ENCODE data around the gene FBXL2. TPM values are rescaled to one million over a fixed set of nuclear protein-coding genes. Genes with fewer than 3 reads are reported as not detected.
"Not testable (repeated sequence)": the region's sequence is repeated elsewhere in the genome, so short reads cannot be mapped to it uniquely, and the experiment has no call there.

The FBXL2 gene
- polyA plus RNA-seq, 4 donors = 26.4 to 33.3 (median 31.7) TPM

GRCh38 chr3:33425453-33425852, 148.2 kb downstream of the FBXL2 start:
- DNase-seq (ENCODE audit: low read depth in 4 of 4, low spot score in 3 of 4) = no peak

GRCh38 chr3:33426068-33426467, 148.8 kb downstream of the FBXL2 start:
- no peak for DNase-seq (ENCODE audit: low read depth in 4 of 4, low spot score in 3 of 4)

- DNase-seq (ENCODE audit: low read depth in 4 of 4, low spot score in 3 of 4) = no peak
Measured at GRCh38 chr3:33426630-33427317, 149.5 kb downstream of the FBXL2 start.

GRCh38 chr3:33428734-33429133, 151.5 kb downstream of the FBXL2 start:
- no peak for DNase-seq (ENCODE audit: low read depth in 4 of 4, low spot score in 3 of 4)

GRCh38 chr3:33429306-33429705, 152.1 kb downstream of the FBXL2 start:
- not testable (repeated sequence) for DNase-seq (ENCODE audit: low read depth in 4 of 4, low spot score in 3 of 4)

- no peak for DNase-seq (ENCODE audit: low read depth in 4 of 4, low spot score in 3 of 4)
Measured at GRCh38 chr3:33430061-33430460, 152.8 kb downstream of the FBXL2 start.

- no peak for DNase-seq (ENCODE audit: low read depth in 4 of 4, low spot score in 3 of 4)
Measured at GRCh38 chr3:33430571-33430970, 153.3 kb downstream of the FBXL2 start.

- no peak for DNase-seq (ENCODE audit: low read depth in 4 of 4, low spot score in 3 of 4)
Measured at GRCh38 chr3:33433843-33434242, 156.6 kb downstream of the FBXL2 start.

Other genes starting within 250 kb of the FBXL2 start
- gene GLB1, start 180.3 kb upstream of the FBXL2 start, polyA plus RNA-seq (ENCODE audit: insufficient read length in 4 of 4) = 100 to 1,000 TPM in 2 of 4 donors, 10 to 100 TPM in 2; 53.0 to 115 (median 95.3) TPM
- 1 to 10 TPM; 1.4 to 2.3 (median 1.7) TPM for gene TMPPE, start 180.3 kb upstream of the FBXL2 start, polyA plus RNA-seq (ENCODE audit: insufficient read length in 4 of 4)
- gene CRTAP, start 163.4 kb upstream of the FBXL2 start, polyA plus RNA-seq (ENCODE audit: insufficient read length in 4 of 4) = 100 to 1,000 TPM; 158 to 328 (median 185) TPM
- gene SUSD5, start 58.6 kb upstream of the FBXL2 start, polyA plus RNA-seq (ENCODE audit: insufficient read length in 4 of 4) = 10 to 100 TPM in 1 of 4 donors, 1 to 10 TPM in 3; 4.1 to 53.4 (median 8.4) TPM
- gene UBP1, start 163.0 kb downstream of the FBXL2 start, polyA plus RNA-seq (ENCODE audit: insufficient read length in 4 of 4) = 100 to 1,000 TPM in 1 of 4 donors, 10 to 100 TPM in 3; 90.7 to 113 (median 96.6) TPM

All from left renal pelvis (tissue), 4 donors.